Smooth muscle cell (in vitro differentiated cells): ENCODE data around the gene THAP3. TPM values are rescaled to one million over a fixed set of nuclear protein-coding genes. Genes with fewer than 3 reads are reported as not detected.

ENCODE experiments used
- DNase-seq: peaks from one replicate; lab custom pipeline; 2025; ENCODE audit not compliant: unreplicated experiment; lab: John Stamatoyannopoulos, UW
- H2AFZ ChIP-seq: fragments of 200-600 bp; sonication (generic); 2 replicates; pipeline ENCODE4 v1.6.0; 2016; ENCODE audit warnings: antibody characterized with exemption, low read depth, mild to moderate bottlenecking
- H3F3A ChIP-seq: fragments of 200-600 bp; sonication (generic); 2 replicates; pipeline ENCODE4 v1.6.0; 2017; ENCODE audit warnings: antibody characterized with exemption, low read depth
- H3K27ac ChIP-seq: fragments of 200-600 bp; sonication (generic); 2 replicates; pipeline ENCODE4 v1.5.1; 2016; ENCODE audit warnings: low read depth, mild to moderate bottlenecking
- H3K27me3 ChIP-seq: fragments of 200-600 bp; sonication (generic); 2 replicates; pipeline ENCODE4 v1.6.1; 2016; ENCODE audit warnings: low read depth, mild to moderate bottlenecking
- H3K36me3 ChIP-seq: fragments of 200-600 bp; sonication (generic); 2 replicates; pipeline ENCODE4 v1.5.1; 2016; ENCODE audit warnings: low read depth
- H3K4me1 ChIP-seq: fragments of 200-600 bp; sonication (generic); 2 replicates; pipeline ENCODE4 v1.5.1; 2016; ENCODE audit warnings: low read depth
- H3K4me2 ChIP-seq: fragments of 200-600 bp; sonication (generic); 2 replicates; pipeline ENCODE4 v1.6.0; 2016; ENCODE audit warnings: mild to moderate bottlenecking
- H3K4me3 ChIP-seq: fragments of 200-600 bp; sonication (generic); 2 replicates; pipeline ENCODE4 v1.5.1; 2016; ENCODE audit warnings: mild to moderate bottlenecking
- H3K79me2 ChIP-seq: fragments of 200-600 bp; sonication (generic); 2 replicates; pipeline ENCODE4 v1.6.0; 2016; ENCODE audit warnings: low read depth, mild to moderate bottlenecking
- H3K9ac ChIP-seq: fragments of 200-600 bp; sonication (generic); 2 replicates; pipeline ENCODE4 v1.6.0; 2016; ENCODE audit warnings: low read depth
- H3K9me3 ChIP-seq: fragments of 200-600 bp; sonication (generic); replicated peaks from 2 replicates; pipeline ENCODE4 v1.5.1; 2016; ENCODE audit warnings: low read depth
- H4K20me1 ChIP-seq: fragments of 200-600 bp; sonication (generic); 2 replicates; pipeline ENCODE4 v1.6.0; 2016; ENCODE audit warnings: low read depth
- CTCF ChIP-seq: fragments of 200-600 bp; sonication (generic); IDR thresholded peaks from 2 replicates; pipeline ENCODE4 v1.5.1; 2017; ENCODE audit warnings: borderline replicate concordance, mild to moderate bottlenecking, antibody characterized with exemption; ENCODE audit not compliant: insufficient read depth, poor library complexity, severe bottlenecking
- WGBS: methylation state at CpG from one replicate; pipeline ENCODE4 v1.1.7; 2016; ENCODE audit warnings: low lambda C conversion rate; 5-methylcytosine and 5-hydroxymethylcytosine counted together
- polyA plus RNA-seq: library from polyadenylated mRNA; unstranded; fragments of >200 nt; fragmentation: Nextera tagmentation; extraction: Ambion mirVana; gene quantifications from 2 replicates; pipeline ENCODE4 v1.2.1, GENCODE V29; 2016
- total RNA-seq: library from RNA; depleted of rRNA; stranded (reverse); fragments of >200 nt; gene quantifications from 2 replicates; pipeline ENCODE4 v1.2.3, GENCODE V29; 2014

Gene THAP3
- total RNA-seq (10.5 and 14.2 TPM in 2 replicates), polyA plus RNA-seq (29.3 and 34.8 TPM in 2 replicates)

- no peaks in the 10 kb centered on the region for H3K36me3 ChIP-seq
- H3K4me3 ChIP-seq = peak within 1 kb of the TSS; percentile 63
- 3% methylated on average over 44 of the region's 73 CpGs for WGBS
- H3K27ac ChIP-seq = peak within 1 kb of the TSS; percentile 61
- no peak for TF ChIP-seq CTCF
- DNase-seq = peak; percentile 81
- H3K79me2 ChIP-seq = peaks cover 52% of the 10 kb centered on the region
- no peaks in the 10 kb centered on the region for H3K27me3 ChIP-seq
- peaks cover 60% of the 10 kb centered on the region for H4K20me1 ChIP-seq
- no peaks in the 10 kb centered on the region for H3K9me3 ChIP-seq
- H3K4me1 ChIP-seq = peaks cover 8% of the 10 kb centered on the region
- peaks cover 11% of the 10 kb centered on the region for H3F3A ChIP-seq
- peak within 1 kb of the TSS; percentile 67 for H3K9ac ChIP-seq
- H3K4me2 ChIP-seq = peak within 1 kb of the TSS; percentile 82
- H2AFZ ChIP-seq = peak within 1 kb of the TSS; percentile 63
Observed at GRCh38 chr1:6624710-6625583, at the start of gene THAP3. TSS of gene THAP3 (plus strand) at chr1:6624868. CDS start at chr1:6625219, 351 bp downstream.

GRCh38 chr1:6577831-6578525, 46.7 kb upstream of the THAP3 start:
- Histone ChIP-seq H3K4me2 (no peak overlapping the region), H3F3A (no peaks in the 10 kb centered on the region)

GRCh38 chr1:6578624-6579373, 45.9 kb upstream of the THAP3 start:
- Histone ChIP-seq H3K4me2 (peak overlapping the region; percentile 94), H3K79me2 (peaks cover 16% of the 10 kb centered on the region), H3K4me3 (peak overlapping the region; percentile 78), H3K36me3 (no peaks in the 10 kb centered on the region), H2AFZ (peak overlapping the region; percentile 74), H3K9me3 (no peaks in the 10 kb centered on the region), H4K20me1 (no peaks in the 10 kb centered on the region), H3K4me1 (peaks cover 13% of the 10 kb centered on the region), H3K9ac (peak overlapping the region; percentile 72), H3F3A (no peaks in the 10 kb centered on the region), H3K27me3 (no peaks in the 10 kb centered on the region), H3K27ac (peak overlapping the region; percentile 80)
- DNase-seq = no peak
- WGBS = 92% methylated on average over 14 of the region's 14 CpGs
- TF ChIP-seq CTCF = no peak

More at GRCh38 chr1:6577831-6578525, 46.7 kb upstream of the THAP3 start:
- Histone ChIP-seq H3K27ac (no peak overlapping the region), H3K9ac (no peak overlapping the region), H3K4me3 (no peak overlapping the region), H3K4me1 (peaks cover 13% of the 10 kb centered on the region), H3K36me3 (no peaks in the 10 kb centered on the region), H3K79me2 (peaks cover 16% of the 10 kb centered on the region), H2AFZ (no peak overlapping the region), H3K9me3 (no peaks in the 10 kb centered on the region), H4K20me1 (no peaks in the 10 kb centered on the region), H3K27me3 (no peaks in the 10 kb centered on the region)
- no peak for TF ChIP-seq CTCF
- DNase-seq = no peak
- WGBS = 76% methylated on average over 6 of the region's 6 CpGs
